ENCODE data around the gene ETFB. TPM values are rescaled to one million over a fixed set of nuclear protein-coding genes. Genes with fewer than 3 reads are reported as not detected.
A peak's percentile ranks its signal among the peaks of the same experiment; 100 is the strongest.

Gene ETFB
- total and polyA plus RNA-seq, 9 of the 15 experiments (the other 6 are each of a cell fraction or from before 2014, with no cell fraction given), result 18.1 to 143 (median 96.1) TPM

- peak; percentile 84 for TF ChIP-seq SP1 (CRISPR knock-in tag; IDR thresholded peaks at IDR 0.05)
- peak; percentile 98 for TF ChIP-seq ZBTB7A (IDR thresholded peaks at IDR 0.05; ENCODE audit: borderline replicate concordance, control insufficient read depth, low read depth, low read length)
- TF ChIP-seq C11orf30 (IDR thresholded peaks at IDR 0.05; ENCODE audit: low read depth), result peak; percentile 82; the same call in 1 of the 2 replicates
- 0 out of 2 replicates have a peak, but pooled peaks have one; percentile 20 for TF ChIP-seq GATA2 (CRISPR knock-in tag; IDR thresholded peaks at IDR 0.05)
- no peak for TF ChIP-seq SIRT6 (IDR thresholded peaks at IDR 0.05; ENCODE audit: low read depth, low read length)
- peak; percentile 86 for TF ChIP-seq POLR2G (IDR thresholded peaks at IDR 0.05; ENCODE audit: low read depth, low read length)
- no peak for TF ChIP-seq KDM2B (CRISPR knock-in tag; IDR thresholded peaks at IDR 0.05)
- TF ChIP-seq RUNX1 (IDR thresholded peaks at IDR 0.05; ENCODE audit: low read depth), result no peak
- TF ChIP-seq VEZF1 (CRISPR knock-in tag; IDR thresholded peaks at IDR 0.05), result peak; percentile 72
- peak; percentile 98 for TF ChIP-seq CXXC5 (CRISPR knock-in tag; IDR thresholded peaks at IDR 0.05)
- TF ChIP-seq ZNF57 (CRISPR knock-in tag; IDR thresholded peaks at IDR 0.05), result no peak
- no peak for TF ChIP-seq NR2C2 (CRISPR knock-in tag; IDR thresholded peaks at IDR 0.05)
- peak; percentile 79; the same call in 1 of the 2 replicates for TF ChIP-seq NR2C2 (tag; IDR thresholded peaks at IDR 0.05)
- TF ChIP-seq ZNF609 (CRISPR knock-in tag; IDR thresholded peaks at IDR 0.05; ENCODE audit: borderline replicate concordance), result no peak
- TF ChIP-seq FOXK2 (conservative IDR thresholded peaks at IDR 0.05 in 1 of 2, IDR thresholded peaks at IDR 0.05 in 1 of 2; ENCODE audit: low read depth in 2 of 2), result peak in 1 of 2 experiments; percentile 39; a peak in 1 of 4 replicates
- TF ChIP-seq E2F6 (IDR thresholded peaks at IDR 0.05; ENCODE audit: borderline replicate concordance in 1 of 2, extremely low read depth in 1 of 2, insufficient read depth in 1 of 2, insufficient read length in 1 of 2, low read depth in 1 of 2, low read length in 1 of 2, poor library complexity in 1 of 2, severe bottlenecking in 1 of 2), result peak; percentile 86 to 94
- TF ChIP-seq GMEB1 (CRISPR knock-in tag; IDR thresholded peaks at IDR 0.05), result no peak
These were observed 28.1 kb upstream of the ETFB start (continued) for GRCh38 chr19:51394050-51394836.

Measured in K562 (cell line).